Keratinocyte (primary cell): ENCODE data around the gene THUMPD3. TPM values are rescaled to one million over a fixed set of nuclear protein-coding genes. Genes with fewer than 3 reads are reported as not detected.

Experiments used
- DNase-seq: peaks from one replicate; pipeline ENCODE4 v3.0.0-alpha.2; 2011; ENCODE audit warnings: low read depth, missing footprints, low spot score
- FAIRE-seq: peaks from 2 replicates; lab custom pipeline; 2011; peaks lifted over from hg19 to GRCh38; lab: Jason Lieb, UNC
- H2AFZ ChIP-seq: 2 replicates; pipeline ENCODE4 v1.6.0; 2012; ENCODE audit warnings: low read length, control low read depth, inconsistent platforms; ENCODE audit not compliant: control insufficient read depth
- H3K27ac ChIP-seq: 2 replicates; pipeline ENCODE4 v1.5.1; 2011; ENCODE audit warnings: low read length; ENCODE audit not compliant: control insufficient read depth, insufficient read depth
- H3K27me3 ChIP-seq: 3 replicates; pipeline ENCODE4 v1.6.0; 2011; ENCODE audit warnings: low read length; ENCODE audit not compliant: control insufficient read depth, insufficient read depth; ENCODE audit errors: extremely low read depth
- H3K36me3 ChIP-seq, 2 experiments: 2 replicates in 1 of 2; 3 replicates in 1 of 2; pipeline ENCODE4 v1.5.1; 2011; ENCODE audit warnings: low read length in 2 of 2, mild to moderate bottlenecking in 1 of 2; ENCODE audit not compliant: control insufficient read depth in 2 of 2, insufficient read depth in 2 of 2; ENCODE audit errors: extremely low read depth in 1 of 2
- H3K4me1 ChIP-seq: 3 replicates; pipeline ENCODE4 v1.5.1; 2011; ENCODE audit warnings: low read length; ENCODE audit not compliant: control insufficient read depth, insufficient read depth; ENCODE audit errors: extremely low read depth
- H3K4me2 ChIP-seq: 3 replicates; pipeline ENCODE4 v1.6.0; 2011; ENCODE audit warnings: low read depth, low read length; ENCODE audit not compliant: control insufficient read depth, insufficient read depth; ENCODE audit errors: extremely low read depth
- H3K4me3 ChIP-seq, 3 experiments: fragments of 200-600 bp in 1 of 3; sonication (generic) in 1 of 3; 2 replicates in 2 of 3; 3 replicates in 1 of 3; pipeline ENCODE4 v1.5.1; 2011 to 2016; ENCODE audit warnings: low read length in 3 of 3, mild to moderate bottlenecking in 3 of 3, control low read depth in 2 of 3, inconsistent platforms in 1 of 3, low read depth in 1 of 3, mixed read lengths in 1 of 3, mixed run types in 1 of 3, moderate library complexity in 1 of 3; ENCODE audit not compliant: control insufficient read depth in 2 of 3, insufficient read depth in 2 of 3; ENCODE audit errors: extremely low read depth in 1 of 3
- H3K79me2 ChIP-seq: 2 replicates; pipeline ENCODE4 v1.6.0; 2012; ENCODE audit warnings: low read length; ENCODE audit not compliant: control insufficient read depth, insufficient read depth
- H3K9ac ChIP-seq: 3 replicates; pipeline ENCODE4 v1.6.0; 2011; ENCODE audit warnings: low read length; ENCODE audit not compliant: control insufficient read depth, insufficient read depth; ENCODE audit errors: extremely low read depth
- H3K9me1 ChIP-seq: 3 replicates; pipeline ENCODE4 v1.6.0; 2011; ENCODE audit warnings: low read length; ENCODE audit not compliant: control insufficient read depth, insufficient read depth; ENCODE audit errors: extremely low read depth
- H3K9me3 ChIP-seq: 2 replicates; pipeline ENCODE4 v1.5.1; 2012; ENCODE audit warnings: low read depth, low read length; ENCODE audit not compliant: control insufficient read depth
- H4K20me1 ChIP-seq: 3 replicates; pipeline ENCODE4 v1.6.0; 2011; ENCODE audit warnings: low read length; ENCODE audit not compliant: control insufficient read depth, insufficient read depth; ENCODE audit errors: extremely low read depth
- CTCF ChIP-seq, 3 experiments: IDR thresholded peaks in 1 of 3; conservative IDR thresholded peaks in 1 of 3; optimal IDR thresholded peaks in 1 of 3; 2 replicates in 2 of 3; 3 replicates in 1 of 3; pipeline versions ENCODE3 to v1.5.1; 2011; ENCODE audit warnings: low read length in 3 of 3, mild to moderate bottlenecking in 3 of 3, moderate library complexity in 2 of 3, control low read depth in 1 of 3, inconsistent platforms in 1 of 3; ENCODE audit not compliant: insufficient read depth in 2 of 3; ENCODE audit errors: extremely low read depth in 1 of 3
- EZH2 ChIP-seq: IDR thresholded peaks from one replicate; pipeline ENCODE4 v1.6.1; 2012; ENCODE audit warnings: inconsistent platforms, mild to moderate bottlenecking, low read length, moderate library complexity
- dilution Hi-C: fragments of 300-500 bp; cut with MboI; formaldehyde crosslinking; loops from one replicate; pipeline ENCODE4 v1.7.0; 2020; ENCODE audit warnings: low sequenced_read_pairs; ENCODE audit not compliant: extremely low pct_ligation_motif_present
- polyA minus RNA-seq, 3 experiments: library from RNA; depleted of rRNA, polyadenylated mRNA; stranded (reverse); fragments of >200 nt; gene quantifications; 1 replicate in 1 of 3; 2 replicates in 1 of 3; 3 replicates in 1 of 3; pipeline ENCODE4 v1.2.3, GENCODE V29; 2011
- polyA plus RNA-seq, 5 experiments: library from polyadenylated mRNA; depleted of rRNA in 3 of 5; stranded (reverse) in 3 of 5; stranded (forward) in 1 of 5; unstranded in 1 of 5; fragments of >200 nt; gene quantifications; 1 replicate in 1 of 5; 2 replicates in 3 of 5; 3 replicates in 1 of 5; pipeline versions ENCODE4 v1.2.1 to v1.2.3, GENCODE V29; 2011 to 2012; ENCODE audit warnings: missing spikeins in 2 of 5, low read depth in 1 of 5, low replicate concordance in 1 of 5

THUMPD3 gene
- polyA plus RNA-seq (42.1 to 59.8 TPM (median 42.6 TPM) in 3 replicates), polyA minus RNA-seq (21.5 to 68.4 TPM (median 43.7 TPM) in 3 replicates)
- polyA plus RNA-seq (2011; ENCODE audit: low read depth): 25.4 TPM
- 30.5 and 53.4 TPM in 2 replicates for polyA plus RNA-seq (2011; cell fraction: cytosol; rRNA removed)
- polyA plus RNA-seq (2011; cell fraction: nucleus; rRNA removed): 34.0 and 39.7 TPM in 2 replicates
- polyA plus RNA-seq (2012; ENCODE audit: low replicate concordance): 42.1 and 48.2 TPM in 2 replicates
- polyA minus RNA-seq (2011; cell fraction: cytosol; rRNA and poly(A)+ RNA removed): 37.6 TPM
- polyA minus RNA-seq (2011; cell fraction: nucleus; rRNA and poly(A)+ RNA removed): 16.4 and 32.2 TPM in 2 replicates

DNA sequence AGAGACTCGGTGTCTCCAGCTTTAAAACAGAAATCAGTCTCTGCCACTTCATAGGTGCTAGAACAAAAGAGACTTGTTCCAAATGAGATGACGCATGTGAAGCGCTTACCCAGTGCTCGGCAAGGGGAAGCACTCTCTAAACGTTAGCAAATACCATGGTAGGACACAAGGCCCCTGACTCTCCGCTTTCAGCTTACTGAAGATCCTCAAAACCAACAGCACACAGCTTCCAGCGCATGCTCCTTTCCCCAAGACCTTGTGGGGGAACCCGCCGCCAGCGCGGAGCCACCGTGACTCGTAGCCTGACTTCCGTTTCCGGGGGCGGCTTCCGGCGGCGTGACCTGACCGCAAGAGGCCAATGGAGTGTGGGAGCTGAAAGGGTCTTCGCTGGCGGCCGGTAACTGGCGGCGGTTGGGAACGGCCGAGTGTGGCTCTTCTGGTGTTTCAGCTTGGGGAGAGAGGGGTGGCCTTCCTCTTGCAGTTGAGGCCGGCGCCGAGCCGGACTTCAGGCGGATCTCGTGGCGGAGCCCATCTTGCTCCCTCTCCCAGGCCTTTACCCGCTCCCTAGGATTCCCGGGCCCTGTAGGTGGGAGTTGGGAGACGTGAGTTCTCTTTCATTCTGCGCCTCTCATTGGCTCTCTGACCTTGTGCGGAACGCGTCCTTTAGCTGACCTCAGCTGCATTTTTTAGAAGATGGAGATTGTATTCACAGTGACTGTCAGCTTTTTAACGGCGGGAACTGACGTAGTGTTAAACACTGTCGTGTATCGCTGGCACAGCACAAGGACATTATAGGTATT lies at the start of gene THUMPD3:
Gene THUMPD3 (plus strand): TSS at position 324 of the 800 bp plus-strand sequence. CDS start 2,015 bp downstream, outside the sequence.
- Histone ChIP-seq H3K4me3 (peak within 1 kb of the TSS; percentile 63 to 73 (median 69)), H4K20me1 (no peaks in the 10 kb centered on the region), H2AFZ (peak within 1 kb of the TSS; percentile 62), H3K4me1 (no peaks in the 10 kb centered on the region), H3K79me2 (peaks cover 14% of the 10 kb centered on the region), H3K9me1 (no peaks in the 10 kb centered on the region), H3K27me3 (no peaks in the 10 kb centered on the region), H3K9me3 (no peaks in the 10 kb centered on the region), H3K9ac (peak within 1 kb of the TSS; percentile 83), H3K4me2 (peak within 1 kb of the TSS; percentile 68), H3K27ac (peak within 1 kb of the TSS; percentile 66), H3K36me3 (peaks cover 7 to 12% of the 10 kb centered on the region in 2 experiments)
- dilution Hi-C loops: no loop called here
- peak; percentile 61 for FAIRE-seq
- TF ChIP-seq EZH2: no peak
- TF ChIP-seq CTCF (optimal IDR thresholded peaks at IDR 0.05 in 1 of 3, IDR thresholded peaks at IDR 0.05 in 1 of 3, conservative IDR thresholded peaks at IDR 0.05 in 1 of 3; ENCODE audit: extremely low read depth in 1 of 3, insufficient read depth in 2 of 3, low read length in 3 of 3): no peak
- no peak for DNase-seq

DNA sequence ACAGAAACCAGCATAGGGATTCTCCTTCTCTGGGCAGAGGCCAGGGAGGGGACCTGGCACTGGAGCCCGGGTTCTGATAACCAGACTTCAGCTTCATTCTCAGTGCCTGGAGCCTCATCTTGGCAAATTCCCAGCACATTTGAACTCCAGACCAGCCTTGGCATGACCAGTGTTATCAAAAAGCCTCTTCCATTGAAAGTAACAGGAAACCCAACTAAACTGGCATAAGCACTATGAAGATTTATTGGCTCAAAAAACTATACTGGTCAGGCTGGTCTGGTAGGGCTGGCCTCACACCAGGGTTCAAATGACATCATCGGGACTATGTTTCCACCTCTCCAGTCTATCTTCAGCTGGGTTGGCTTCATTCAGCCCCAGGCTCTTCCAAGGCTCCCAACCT lies 48.1 kb upstream of the THUMPD3 start:
- DNase-seq: no peak
- no peak for FAIRE-seq

More for the DNA sequence above, 48.1 kb upstream of the THUMPD3 start:
- no peak overlapping the region for H2AFZ ChIP-seq
- no peak overlapping the region for H3K27ac ChIP-seq
- no peaks in the 10 kb centered on the region for H3K79me2 ChIP-seq
- H4K20me1 ChIP-seq: no peaks in the 10 kb centered on the region
- no peaks in the 10 kb centered on the region for H3K9me1 ChIP-seq
- H3K27me3 ChIP-seq: peaks cover 4% of the 10 kb centered on the region
- H3K4me3 ChIP-seq: no peak overlapping the region
- H3K4me2 ChIP-seq: no peak overlapping the region
- no peak for TF ChIP-seq CTCF (optimal IDR thresholded peaks at IDR 0.05 in 1 of 3, IDR thresholded peaks at IDR 0.05 in 1 of 3, conservative IDR thresholded peaks at IDR 0.05 in 1 of 3; ENCODE audit: extremely low read depth in 1 of 3, insufficient read depth in 2 of 3, low read length in 3 of 3)
- TF ChIP-seq EZH2: no peak
- peaks cover 3% of the 10 kb centered on the region for H3K4me1 ChIP-seq
- H3K9me3 ChIP-seq: no peaks in the 10 kb centered on the region
- H3K9ac ChIP-seq: no peak overlapping the region
- dilution Hi-C loops: loop anchor here (25.0 kb wide), 1 partner anchor 327 kb away; no protein-coding TSS in a partner anchor
- H3K36me3 ChIP-seq: no peaks in the 10 kb centered on the region
